ENCODE data around the gene ATOH8. TPM values are rescaled to one million over a fixed set of nuclear protein-coding genes. Genes with fewer than 3 reads are reported as not detected.
"Not testable (repeated sequence)": the region's sequence is repeated elsewhere in the genome, so short reads cannot be mapped to it uniquely, and the experiment has no call there.

The ATOH8 gene
- total and polyA plus RNA-seq, 11 donors, result 11.8 to 103 (median 19.0) TPM

DNA sequence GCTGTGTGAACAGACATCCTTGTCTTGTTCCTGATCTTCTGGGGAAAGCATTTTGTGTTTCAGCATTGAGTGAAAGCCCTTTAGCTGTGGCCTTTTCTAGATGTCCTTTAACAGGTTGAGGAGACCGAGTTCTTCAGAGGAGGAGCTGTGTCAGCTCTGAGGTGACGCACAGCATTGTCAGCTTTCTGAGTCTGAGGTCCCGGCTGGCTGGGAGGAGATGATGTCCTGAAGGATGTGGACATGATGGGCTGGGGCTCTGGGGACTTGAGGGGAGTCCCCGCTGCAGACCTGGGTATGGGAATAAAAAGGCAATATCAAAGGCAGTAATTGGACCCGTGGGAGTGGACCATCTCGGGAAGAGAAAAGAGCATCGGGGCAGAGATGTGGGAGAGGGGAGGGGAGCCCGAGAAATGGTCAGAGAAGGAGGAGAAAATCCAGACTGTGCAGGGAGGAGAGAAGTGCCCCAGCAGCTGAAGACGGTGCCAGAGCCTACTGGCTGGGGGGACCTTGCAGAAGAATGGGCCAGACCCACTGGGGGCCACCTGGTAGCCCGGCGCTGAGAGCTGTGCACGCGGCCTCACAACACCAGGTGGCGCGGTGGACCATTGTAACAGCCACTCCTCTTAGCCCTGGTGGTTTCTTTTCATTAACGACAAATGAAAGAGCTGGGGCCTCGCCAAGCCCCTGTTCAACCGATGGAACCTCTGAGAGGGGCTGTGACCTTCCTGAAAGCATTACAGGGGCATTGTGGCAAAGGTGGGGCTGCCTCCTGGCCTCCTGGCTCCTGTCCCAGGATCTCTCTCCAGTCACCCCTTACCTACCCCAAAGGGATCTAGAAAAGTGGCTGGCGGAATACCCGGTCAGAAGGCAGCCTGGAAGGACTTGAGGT, 73.4 kb downstream of the ATOH8 start:
- intact Hi-C loops (cut with DNase I), result loop anchor here (1.0 to 5.0 kb wide), 8 partner anchors 45 to 254 kb away; partner anchors contain the start of gene ST3GAL5 (in 7 of the 10)
- peak; percentile 57 to 89 (median 66) for DNase-seq
- Histone ChIP-seq H3K36me3 (no peaks in the 10 kb centered on the region), H3K9me3 (no peaks in the 10 kb centered on the region), H3K27ac (no peak overlapping the region), H3K4me3 (peak overlapping the region in 4 of 12 donors; percentile 17 to 24 (median 20)), H3K4me1 (peaks cover 0 to 9% (median 5%) of the 10 kb centered on the region in 12 donors), H3K27me3 (no peaks in the 10 kb centered on the region)
- TF ChIP-seq, protein P1, sequence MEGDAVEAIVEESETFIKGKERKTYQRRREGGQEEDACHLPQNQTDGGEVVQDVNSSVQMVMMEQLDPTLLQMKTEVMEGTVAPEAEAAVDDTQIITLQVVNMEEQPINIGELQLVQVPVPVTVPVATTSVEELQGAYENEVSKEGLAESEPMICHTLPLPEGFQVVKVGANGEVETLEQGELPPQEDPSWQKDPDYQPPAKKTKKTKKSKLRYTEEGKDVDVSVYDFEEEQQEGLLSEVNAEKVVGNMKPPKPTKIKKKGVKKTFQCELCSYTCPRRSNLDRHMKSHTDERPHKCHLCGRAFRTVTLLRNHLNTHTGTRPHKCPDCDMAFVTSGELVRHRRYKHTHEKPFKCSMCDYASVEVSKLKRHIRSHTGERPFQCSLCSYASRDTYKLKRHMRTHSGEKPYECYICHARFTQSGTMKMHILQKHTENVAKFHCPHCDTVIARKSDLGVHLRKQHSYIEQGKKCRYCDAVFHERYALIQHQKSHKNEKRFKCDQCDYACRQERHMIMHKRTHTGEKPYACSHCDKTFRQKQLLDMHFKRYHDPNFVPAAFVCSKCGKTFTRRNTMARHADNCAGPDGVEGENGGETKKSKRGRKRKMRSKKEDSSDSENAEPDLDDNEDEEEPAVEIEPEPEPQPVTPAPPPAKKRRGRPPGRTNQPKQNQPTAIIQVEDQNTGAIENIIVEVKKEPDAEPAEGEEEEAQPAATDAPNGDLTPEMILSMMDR (IDR thresholded peaks at IDR 0.05), result peak; percentile 83 to 97 (median 92)
- TF ChIP-seq POLR2A (IDR thresholded peaks at IDR 0.05), result no peak
- ATAC-seq, result peak; percentile 77 to 96 (median 94)
- WGBS, 4 donors, result 26 to 30% (median 28%) methylated on average over 20 of the region's 20 CpGs

DNA sequence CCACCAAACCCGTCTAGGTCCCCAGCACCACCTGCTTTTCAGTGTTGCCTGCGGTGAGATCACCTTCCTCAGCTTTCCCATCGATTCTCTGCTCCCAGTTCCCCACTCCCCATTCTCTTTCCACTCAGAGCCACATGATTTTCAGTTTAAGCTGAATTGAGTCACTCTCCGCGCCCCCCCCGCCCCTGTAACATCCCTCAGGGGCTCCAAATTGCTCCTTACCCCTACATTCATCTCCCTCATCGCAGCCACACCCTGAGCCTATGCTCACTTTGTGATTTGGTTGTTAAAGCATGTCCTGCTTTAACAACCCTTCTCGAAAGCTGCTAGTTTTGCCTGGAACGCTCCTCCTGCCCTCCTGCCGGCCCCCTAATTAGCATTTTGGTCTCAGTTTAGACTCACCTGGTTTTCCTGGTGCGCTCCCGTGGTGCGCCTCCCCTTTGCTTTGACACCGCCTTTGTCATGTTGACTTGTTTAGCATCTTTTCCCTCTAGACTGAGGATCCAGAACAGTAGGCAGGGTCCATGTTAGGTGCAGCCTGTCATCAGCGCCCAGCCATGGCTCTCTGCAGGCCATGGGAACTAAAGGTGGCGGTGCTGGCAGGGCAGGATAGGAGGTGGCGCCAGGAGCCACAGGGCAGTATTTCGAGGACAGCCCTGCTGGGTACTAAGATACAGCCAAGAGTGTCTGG, 74.2 kb downstream of the ATOH8 start:
- Histone ChIP-seq H3K27me3 (no peaks in the 10 kb centered on the region), H3K36me3 (no peaks in the 10 kb centered on the region), H3K27ac (no peak overlapping the region), H3K9me3 (no peaks in the 10 kb centered on the region), H3K4me3 (peak overlapping the region in 3 of 12 donors; percentile 17 to 24 (median 21)), H3K4me1 (peaks cover 0 to 9% (median 5%) of the 10 kb centered on the region in 12 donors)
- intact Hi-C loops (cut with DNase I), result loop anchor here (1.0 to 5.0 kb wide), 9 partner anchors 44 to 253 kb away; partner anchors contain the start of gene ST3GAL5 (in 7 of the 10)
- DNase-seq (no peak), ATAC-seq (peak in 1 of 4 donors; percentile 7)
- 80 to 82% (median 80%) methylated on average over 18 of the region's 18 CpGs for WGBS, 4 donors
- no peak for TF ChIP-seq POLR2A (IDR thresholded peaks at IDR 0.05)
- TF ChIP-seq, protein P1 (IDR thresholded peaks at IDR 0.05), result no peak

DNA sequence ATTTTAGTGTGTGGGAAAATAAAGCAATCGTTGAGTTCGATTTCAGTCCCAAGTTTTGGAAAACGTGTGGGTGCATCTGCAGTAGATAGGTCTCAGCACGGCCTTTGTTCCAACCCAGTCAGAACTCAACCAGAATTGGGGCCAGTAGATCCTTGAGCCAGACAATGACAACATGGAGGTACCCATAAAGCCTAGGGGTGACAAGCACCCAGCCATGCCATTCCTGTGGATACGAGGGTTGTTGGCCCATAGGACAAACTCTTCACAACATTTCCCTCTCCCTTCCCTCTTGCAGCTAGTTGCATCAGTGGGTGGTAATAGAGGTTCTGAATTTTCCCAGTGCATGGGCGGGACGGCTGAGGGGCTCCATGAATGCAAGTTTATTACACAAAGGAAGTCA, 74.9 kb downstream of the ATOH8 start:
- 91 to 98% (median 96%) methylated on average over 7 of the region's 7 CpGs for WGBS, 4 donors
- Histone ChIP-seq H3K9me3 (no peaks in the 10 kb centered on the region), H3K4me1 (peaks cover 0 to 9% (median 5%) of the 10 kb centered on the region in 12 donors), H3K36me3 (no peaks in the 10 kb centered on the region), H3K27me3 (no peaks in the 10 kb centered on the region), H3K4me3 (no peak overlapping the region), H3K27ac (no peak overlapping the region)
- ATAC-seq (no peak), DNase-seq (no peak)
- TF ChIP-seq POLR2A (IDR thresholded peaks at IDR 0.05), result no peak
- TF ChIP-seq, protein P1 (IDR thresholded peaks at IDR 0.05), result no peak
- intact Hi-C loops (cut with DNase I), result loop anchor here in 6 of 10 donors (2.0 to 5.0 kb wide), 3 partner anchors 44 to 248 kb away; partner anchors contain the start of gene ST3GAL5 (in 5 of the 6)

DNA sequence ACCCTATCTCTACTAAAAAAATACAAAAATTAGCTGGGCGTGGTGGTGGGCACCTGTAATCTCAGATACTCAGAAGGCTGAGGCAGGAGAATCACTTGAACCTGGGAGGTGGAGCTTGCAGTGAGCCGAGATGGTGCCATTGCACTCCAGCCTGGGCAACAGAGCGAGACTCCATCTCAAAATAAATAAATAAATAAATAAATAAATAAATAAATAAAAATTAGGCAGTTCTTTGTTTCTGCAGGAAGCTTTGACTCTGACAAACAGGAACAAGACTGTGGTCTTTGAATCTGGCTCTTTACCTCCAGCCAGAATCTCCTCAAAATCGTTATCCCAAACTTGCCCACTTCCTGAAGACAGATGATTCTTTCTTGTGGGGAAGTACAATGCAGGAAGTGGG, 75.6 kb downstream of the ATOH8 start:
- H3K4me3 ChIP-seq, H3K9me3 ChIP-seq, H3K36me3 ChIP-seq, H3K27me3 ChIP-seq, ATAC-seq, DNase-seq, H3K27ac ChIP-seq, H3K4me1 ChIP-seq: not testable (repeated sequence)
- intact Hi-C loops (cut with DNase I), result loop anchor here in 6 of 10 donors (2.0 to 5.0 kb wide), 3 partner anchors 43 to 247 kb away; partner anchors contain the start of gene ST3GAL5 (in 5 of the 6)
- 85 to 91% (median 89%) methylated on average over 4 of the region's 4 CpGs for WGBS, 4 donors

Measured in heart left ventricle (tissue), 16 donors.